HG02973 (cell line): ENCODE data around the gene PEMT.
A peak's percentile ranks its signal among the peaks of the same experiment; 100 is the strongest.
"Not testable (repeated sequence)": the region's sequence is repeated elsewhere in the genome, so short reads cannot be mapped to it uniquely, and the experiment has no call there.

ENCODE experiments used
- ATAC-seq: cut with Tn5 transposase; IDR thresholded peaks from one replicate; pipeline ENCODE4 v1.9.1; 2021; ENCODE audit warnings: moderate library complexity; ENCODE audit not compliant: unreplicated experiment

The PEMT gene

GRCh38 chr17:17492571-17492970 is 98.9 kb downstream of the PEMT start:
- no peak for ATAC-seq

GRCh38 chr17:17492085-17492484 is 99.4 kb downstream of the PEMT start:
- ATAC-seq, result no peak

DNA sequence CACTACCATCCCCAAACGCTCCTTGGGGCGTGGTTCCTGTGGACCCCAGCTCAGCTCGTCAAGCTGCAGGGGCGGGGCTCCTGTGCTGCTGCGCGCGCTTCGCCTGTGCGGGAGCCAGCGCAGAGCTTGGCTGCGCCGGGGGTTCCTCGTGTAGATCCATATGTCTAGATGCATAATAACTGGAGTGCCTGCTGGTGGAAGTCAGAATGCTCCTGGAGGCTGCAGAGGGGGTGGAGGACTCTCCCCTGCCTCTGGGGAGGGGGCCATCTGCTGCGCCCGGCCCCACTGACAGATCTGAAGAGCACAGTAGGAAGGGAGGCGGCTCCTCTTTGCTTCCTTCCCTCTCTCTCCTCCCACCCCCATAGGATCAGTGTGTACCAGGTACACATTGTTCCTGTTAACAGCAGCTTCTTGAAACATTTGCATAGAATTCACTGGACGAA is 99.9 kb downstream of the PEMT start:
- no peak for ATAC-seq

DNA sequence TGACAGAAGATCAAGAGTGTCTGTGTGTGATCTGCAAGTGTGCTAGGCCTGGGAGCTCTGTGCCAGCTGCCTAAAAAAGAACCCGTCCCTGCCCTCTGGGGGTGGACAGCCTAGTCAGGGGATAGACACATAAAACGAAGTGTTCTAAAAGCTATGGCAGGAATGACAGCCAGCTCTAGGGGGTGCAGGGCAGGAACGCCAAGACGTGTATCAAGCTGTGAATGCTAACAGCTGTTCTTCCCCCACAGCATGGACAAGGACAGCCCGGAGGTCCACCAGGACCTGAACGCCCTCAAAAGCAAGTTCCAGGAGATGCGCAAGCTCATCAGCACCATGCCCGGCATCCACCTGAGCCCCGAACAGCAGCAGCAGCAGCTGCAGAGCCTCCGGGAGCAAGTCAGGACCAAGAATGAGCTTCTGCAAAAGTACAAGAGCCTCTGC is 100.5 kb downstream of the PEMT start:
- ATAC-seq, result no peak

GRCh38 chr17:17487998-17488397 is 103.5 kb downstream of the PEMT start:
- ATAC-seq, result no peak

GRCh38 chr17:17486416-17486815 is 105.1 kb downstream of the PEMT start:
- not testable (repeated sequence) for ATAC-seq

GRCh38 chr17:17485420-17485819 is 106.1 kb downstream of the PEMT start:
- ATAC-seq, result no peak

GRCh38 chr17:17484451-17484899 is 107.0 kb downstream of the PEMT start:
- no peak for ATAC-seq

GRCh38 chr17:17481860-17482259 is 109.6 kb downstream of the PEMT start:
- no peak for ATAC-seq

- no peak for ATAC-seq
Observed at GRCh38 chr17:17480593-17481148, 110.8 kb downstream of the PEMT start.

DNA sequence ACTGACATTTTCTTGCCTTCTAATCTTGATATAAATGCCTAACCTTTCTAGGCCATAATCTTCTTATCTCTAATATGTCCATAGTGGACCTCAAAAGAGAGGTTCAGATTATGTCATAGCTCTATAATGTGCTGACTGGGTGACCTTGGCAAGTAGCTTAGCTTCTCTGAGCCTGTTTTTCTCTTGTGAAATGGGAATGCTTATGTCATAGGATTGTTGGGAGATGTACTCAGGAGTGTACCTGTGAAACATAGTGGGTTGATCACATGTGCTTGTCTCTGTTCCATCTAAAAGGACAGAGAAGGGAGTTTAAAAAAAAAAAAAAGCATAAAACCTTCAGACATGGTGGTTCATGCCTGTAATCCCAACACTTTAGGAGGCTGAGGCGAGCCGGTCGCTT is 112.3 kb downstream of the PEMT start:
- no peak for ATAC-seq

DNA sequence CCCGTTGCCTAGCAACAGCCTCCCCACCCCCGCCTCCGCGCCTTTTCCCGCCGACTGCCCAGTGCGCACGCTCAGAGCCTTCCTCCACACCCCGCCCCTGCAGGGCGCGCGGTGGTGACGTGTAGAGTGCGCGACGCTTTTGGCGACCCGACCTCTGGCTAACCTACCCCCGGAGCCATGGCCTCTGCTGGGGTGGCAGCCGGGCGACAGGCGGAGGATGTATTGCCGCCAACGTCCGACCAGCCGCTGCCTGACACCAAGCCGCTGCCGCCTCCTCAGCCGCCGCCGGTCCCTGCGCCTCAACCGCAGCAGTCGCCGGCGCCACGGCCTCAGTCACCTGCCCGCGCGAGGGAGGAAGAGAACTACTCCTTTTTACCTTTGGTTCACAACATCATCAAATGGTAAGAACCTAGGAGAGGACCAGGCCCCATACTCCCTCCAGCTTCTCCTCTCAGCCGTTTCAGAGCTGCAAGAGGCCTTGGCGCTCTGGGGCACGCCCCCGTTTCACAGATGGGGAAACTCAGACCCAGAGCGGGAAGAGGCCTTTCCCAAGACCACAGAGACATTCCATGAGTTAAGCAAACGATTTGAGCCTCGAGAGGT is 114.5 kb downstream of the PEMT start, which contains the start of gene MED9:
TSS of gene MED9 (plus strand) at position 136 of the 603 bp plus-strand sequence. CDS start at position 178, 42 bp downstream.
- peak; percentile 72 for ATAC-seq

- no peak for ATAC-seq
Observed at GRCh38 chr17:17474341-17474740, 117.2 kb downstream of the PEMT start.

- ATAC-seq, result no peak
Observed at GRCh38 chr17:17472333-17472920, 119.1 kb downstream of the PEMT start.

GRCh38 chr17:17469996-17470395 is 121.5 kb downstream of the PEMT start:
- no peak for ATAC-seq

GRCh38 chr17:17469358-17469757 is 122.2 kb downstream of the PEMT start:
- no peak for ATAC-seq

DNA sequence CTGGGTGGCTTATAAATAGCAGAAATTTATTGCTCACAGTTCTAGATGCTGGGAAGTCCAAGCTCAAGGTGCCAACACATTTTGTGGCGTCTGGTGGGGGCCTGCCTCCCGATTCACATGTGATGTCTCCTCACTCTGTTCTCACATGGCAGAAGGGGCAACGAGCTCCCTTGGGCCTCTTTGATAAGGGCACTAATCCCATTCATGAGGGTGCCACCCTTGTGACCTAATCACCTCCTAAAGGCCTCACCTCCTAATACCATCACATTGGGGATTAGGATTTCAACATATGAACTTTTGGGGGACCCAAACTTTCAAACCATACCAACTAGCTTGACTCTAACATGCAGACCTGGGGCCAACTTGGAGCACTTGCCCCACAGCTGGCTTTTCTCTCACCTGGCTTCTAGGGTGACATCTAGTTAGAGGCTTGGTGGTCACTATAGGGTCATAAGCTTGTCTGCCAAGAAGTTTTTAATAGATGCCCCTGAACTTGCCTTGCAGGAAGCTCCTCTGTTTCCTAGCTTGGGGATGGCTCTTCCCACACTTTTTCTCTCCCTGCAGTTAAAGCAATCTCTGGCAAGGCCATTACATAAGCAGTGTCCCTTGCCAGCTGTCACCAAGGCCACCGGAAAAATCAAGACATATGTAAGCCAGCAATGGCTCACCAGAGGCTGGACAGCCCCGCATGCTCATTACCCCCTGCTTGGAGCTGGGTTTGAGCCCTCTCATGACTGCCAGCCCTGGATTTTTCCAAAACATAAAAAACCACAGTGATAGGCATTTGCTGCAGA is 123.1 kb downstream of the PEMT start:
- no peak for ATAC-seq

- ATAC-seq, result no peak
Observed at GRCh38 chr17:17467720-17468119, 123.8 kb downstream of the PEMT start.

DNA sequence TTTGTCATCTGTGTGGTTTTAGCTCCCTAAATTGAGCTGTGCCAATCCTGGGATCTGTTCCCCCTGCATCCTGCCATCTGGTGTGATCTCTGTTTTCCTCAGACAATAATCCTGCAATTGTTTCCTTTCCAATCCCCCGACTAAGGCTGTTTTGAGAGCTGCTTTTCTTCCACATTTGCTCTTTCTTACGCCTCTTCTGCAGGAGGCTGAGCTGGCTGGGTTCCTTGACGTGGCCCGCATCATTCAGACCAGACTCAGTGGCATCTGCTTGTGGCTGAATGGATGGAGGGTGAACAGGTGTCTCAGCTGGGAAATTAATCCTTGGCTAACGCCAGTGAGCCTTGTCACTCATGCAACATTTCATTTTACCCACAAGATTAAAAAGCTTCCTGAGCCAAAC is 124.5 kb downstream of the PEMT start:
- ATAC-seq, result no peak

- ATAC-seq, result no peak
Observed at GRCh38 chr17:17466511-17466910, 125.0 kb downstream of the PEMT start.

- ATAC-seq, result not testable (repeated sequence)
Observed at GRCh38 chr17:17465878-17466277, 125.6 kb downstream of the PEMT start.

GRCh38 chr17:17463821-17464220 is 127.7 kb downstream of the PEMT start:
- no peak for ATAC-seq
